ENCODE results near the gene SLC16A6.
"Not testable (repeated sequence)": the region's sequence is repeated elsewhere in the genome, so short reads cannot be mapped to it uniquely, and the experiment has no call there.

Gene SLC16A6

DNA sequence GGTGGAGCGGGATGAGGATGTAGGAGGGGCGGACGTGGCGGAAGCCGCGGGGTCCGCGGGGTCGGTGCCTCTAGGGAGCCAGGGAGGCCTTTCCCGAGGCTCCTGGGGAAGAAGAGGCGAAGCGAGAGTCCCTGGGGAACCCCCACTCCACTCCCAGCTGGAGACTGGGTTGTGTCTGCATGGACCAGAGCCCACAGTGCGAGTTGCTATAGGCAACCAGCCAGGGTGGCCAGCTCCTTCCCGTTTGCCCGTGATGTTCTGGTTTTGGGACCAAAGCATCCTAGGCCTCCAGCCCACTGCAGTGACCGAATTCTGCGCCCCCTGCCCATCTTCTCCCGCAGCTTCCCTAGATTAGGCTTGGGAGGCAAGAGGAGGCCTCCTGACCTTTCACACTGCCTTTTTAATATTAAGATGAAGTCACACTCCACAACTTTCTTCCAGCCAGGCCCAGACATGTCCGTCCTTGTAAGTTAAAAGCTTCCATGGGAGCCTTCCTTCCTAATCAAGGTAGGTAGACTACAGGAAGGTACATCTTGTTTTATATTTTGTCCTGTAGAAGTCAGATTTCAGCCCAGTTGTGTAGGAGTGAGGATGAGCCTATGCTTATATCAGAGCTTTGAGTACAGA, 42.6 kb downstream of the SLC16A6 start:
- no peak overlapping the region for H3K27ac ChIP-seq (ENCODE audit: low read length)
- no peaks in the 10 kb centered on the region for H3K27me3 ChIP-seq (ENCODE audit: control insufficient read depth, insufficient read depth, low read length)
- peak overlapping the region; percentile 92 for H3K4me3 ChIP-seq (ENCODE audit: low read length)
- no peaks in the 10 kb centered on the region for H3K9me3 ChIP-seq (ENCODE audit: control insufficient read depth, insufficient read depth, low read length)
- H3K36me3 ChIP-seq (ENCODE audit: control insufficient read depth, insufficient read depth, low read length): no peaks in the 10 kb centered on the region
- no CpG with 5 or more reads among the region's 19 CpGs for WGBS (ENCODE audit: insufficient coverage, insufficient read length)
- no peaks in the 10 kb centered on the region for H3K4me1 ChIP-seq (ENCODE audit: control insufficient read depth, insufficient read depth, low read length)
- DNase-seq (ENCODE audit: low read depth, low spot score): no peak

GRCh38 chr17:68247445-68248198, 43.3 kb downstream of the SLC16A6 start, which contains the start of gene AMZ2:
AMZ2 (plus strand) TSS chr17:68248043; CDS start chr17:68250188, 2,145 bp downstream.
- peak; percentile 81 for DNase-seq (ENCODE audit: low read depth, low spot score)
- H3K4me3 ChIP-seq (ENCODE audit: low read length): peak within 1 kb of the TSS; percentile 92
- H3K27me3 ChIP-seq (ENCODE audit: control insufficient read depth, insufficient read depth, low read length): no peaks in the 10 kb centered on the region
- no CpG with 5 or more reads among the region's 97 CpGs for WGBS (ENCODE audit: insufficient coverage, insufficient read length)
- no peaks in the 10 kb centered on the region for H3K4me1 ChIP-seq (ENCODE audit: control insufficient read depth, insufficient read depth, low read length)
- no peak within 1 kb of the TSS for H3K27ac ChIP-seq (ENCODE audit: low read length)
- no peaks in the 10 kb centered on the region for H3K9me3 ChIP-seq (ENCODE audit: control insufficient read depth, insufficient read depth, low read length)
- no peaks in the 10 kb centered on the region for H3K36me3 ChIP-seq (ENCODE audit: control insufficient read depth, insufficient read depth, low read length)

GRCh38 chr17:68246271-68247028, 44.5 kb downstream of the SLC16A6 start:
- DNase-seq (ENCODE audit: low read depth, low spot score): no peak
- no peaks in the 10 kb centered on the region for H3K9me3 ChIP-seq (ENCODE audit: control insufficient read depth, insufficient read depth, low read length)
- WGBS (ENCODE audit: insufficient coverage, insufficient read length): no CpG with 5 or more reads among the region's 24 CpGs
- no peaks in the 10 kb centered on the region for H3K4me1 ChIP-seq (ENCODE audit: control insufficient read depth, insufficient read depth, low read length)
- no peak overlapping the region for H3K4me3 ChIP-seq (ENCODE audit: low read length)
- H3K27me3 ChIP-seq (ENCODE audit: control insufficient read depth, insufficient read depth, low read length): no peaks in the 10 kb centered on the region
- H3K36me3 ChIP-seq (ENCODE audit: control insufficient read depth, insufficient read depth, low read length): no peaks in the 10 kb centered on the region
- no peak overlapping the region for H3K27ac ChIP-seq (ENCODE audit: low read length)

DNA sequence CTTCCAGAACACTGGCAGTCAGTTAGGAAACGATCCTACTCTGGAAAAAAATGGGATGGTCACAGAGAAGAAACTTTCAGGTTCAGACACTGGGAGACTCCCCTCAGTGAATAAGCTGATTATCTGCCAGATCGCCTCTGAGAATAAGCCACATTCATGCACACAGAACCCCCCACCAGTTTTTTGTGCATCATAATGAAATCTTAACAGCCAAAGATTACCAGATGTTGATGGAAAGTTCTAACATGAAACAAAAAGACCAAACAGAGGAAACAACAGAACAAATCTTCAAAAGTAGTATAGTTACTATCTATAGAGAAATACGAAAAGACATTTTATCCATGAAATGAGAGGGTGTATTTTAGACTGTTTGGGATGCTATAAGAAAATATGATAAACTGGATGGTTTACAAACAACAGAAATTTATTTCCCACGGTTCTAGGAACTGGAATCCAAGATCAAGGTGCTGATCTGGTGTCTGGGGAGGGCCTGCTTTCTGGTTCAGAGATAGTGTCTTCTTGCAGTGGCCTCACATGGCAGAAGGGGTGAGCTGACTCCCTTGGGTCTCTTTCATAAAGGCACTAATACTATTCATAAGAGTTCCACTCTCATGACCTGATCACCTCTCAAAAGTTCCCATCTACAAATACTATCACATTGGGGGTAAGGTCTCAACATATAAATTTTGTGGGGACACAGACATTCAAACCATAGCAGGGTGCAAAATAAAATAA, 51.1 kb downstream of the SLC16A6 start:
- no peaks in the 10 kb centered on the region for H3K27me3 ChIP-seq (ENCODE audit: control insufficient read depth, insufficient read depth, low read length)
- no peak overlapping the region for H3K4me3 ChIP-seq (ENCODE audit: low read length)
- no CpG with 5 or more reads among the region's 4 CpGs for WGBS (ENCODE audit: insufficient coverage, insufficient read length)
- DNase-seq (ENCODE audit: low read depth, low spot score): no peak
- H3K27ac ChIP-seq (ENCODE audit: low read length): no peak overlapping the region
- no peaks in the 10 kb centered on the region for H3K36me3 ChIP-seq (ENCODE audit: control insufficient read depth, insufficient read depth, low read length)
- H3K9me3 ChIP-seq (ENCODE audit: control insufficient read depth, insufficient read depth, low read length): no peaks in the 10 kb centered on the region
- no peaks in the 10 kb centered on the region for H3K4me1 ChIP-seq (ENCODE audit: control insufficient read depth, insufficient read depth, low read length)

DNA sequence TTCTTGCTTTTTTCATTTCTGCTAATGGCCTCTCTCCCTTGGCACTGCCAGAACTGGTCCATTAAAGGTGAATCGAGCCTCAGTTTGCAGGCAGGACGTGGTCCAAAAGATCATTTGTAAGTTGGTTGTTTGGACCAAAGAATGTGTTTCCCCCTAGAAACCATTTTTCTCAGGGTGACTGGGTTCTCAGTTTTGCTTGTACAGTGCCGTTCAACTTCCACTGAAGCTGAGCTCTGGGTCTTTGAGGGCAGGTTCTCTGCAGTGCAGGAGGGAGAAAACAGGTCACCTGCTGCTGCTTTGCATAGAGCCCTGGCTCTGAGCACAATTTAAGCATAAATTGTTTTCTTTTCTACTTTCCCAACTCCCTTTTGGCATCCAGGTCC, 52.1 kb downstream of the SLC16A6 start:
- no CpG with 5 or more reads among the region's 3 CpGs for WGBS (ENCODE audit: insufficient coverage, insufficient read length)
- Histone ChIP-seq H3K9me3 (ENCODE audit: control insufficient read depth, insufficient read depth, low read length) (no peaks in the 10 kb centered on the region), H3K36me3 (ENCODE audit: control insufficient read depth, insufficient read depth, low read length) (no peaks in the 10 kb centered on the region), H3K4me1 (ENCODE audit: control insufficient read depth, insufficient read depth, low read length) (no peaks in the 10 kb centered on the region), H3K27ac (ENCODE audit: low read length) (no peak overlapping the region), H3K27me3 (ENCODE audit: control insufficient read depth, insufficient read depth, low read length) (no peaks in the 10 kb centered on the region), H3K4me3 (ENCODE audit: low read length) (no peak overlapping the region)
- no peak for DNase-seq (ENCODE audit: low read depth, low spot score)

- Histone ChIP-seq H3K4me3 (ENCODE audit: low read length) (no peak overlapping the region), H3K27me3 (ENCODE audit: control insufficient read depth, insufficient read depth, low read length) (no peaks in the 10 kb centered on the region), H3K4me1 (ENCODE audit: control insufficient read depth, insufficient read depth, low read length) (no peaks in the 10 kb centered on the region), H3K9me3 (ENCODE audit: control insufficient read depth, insufficient read depth, low read length) (no peaks in the 10 kb centered on the region), H3K27ac (ENCODE audit: low read length) (no peak overlapping the region), H3K36me3 (ENCODE audit: control insufficient read depth, insufficient read depth, low read length) (no peaks in the 10 kb centered on the region)
- no CpG with 5 or more reads among the region's 3 CpGs for WGBS (ENCODE audit: insufficient coverage, insufficient read length)
- DNase-seq (ENCODE audit: low read depth, low spot score): no peak
Observed at GRCh38 chr17:68238164-68238870, 52.6 kb downstream of the SLC16A6 start.

DNA sequence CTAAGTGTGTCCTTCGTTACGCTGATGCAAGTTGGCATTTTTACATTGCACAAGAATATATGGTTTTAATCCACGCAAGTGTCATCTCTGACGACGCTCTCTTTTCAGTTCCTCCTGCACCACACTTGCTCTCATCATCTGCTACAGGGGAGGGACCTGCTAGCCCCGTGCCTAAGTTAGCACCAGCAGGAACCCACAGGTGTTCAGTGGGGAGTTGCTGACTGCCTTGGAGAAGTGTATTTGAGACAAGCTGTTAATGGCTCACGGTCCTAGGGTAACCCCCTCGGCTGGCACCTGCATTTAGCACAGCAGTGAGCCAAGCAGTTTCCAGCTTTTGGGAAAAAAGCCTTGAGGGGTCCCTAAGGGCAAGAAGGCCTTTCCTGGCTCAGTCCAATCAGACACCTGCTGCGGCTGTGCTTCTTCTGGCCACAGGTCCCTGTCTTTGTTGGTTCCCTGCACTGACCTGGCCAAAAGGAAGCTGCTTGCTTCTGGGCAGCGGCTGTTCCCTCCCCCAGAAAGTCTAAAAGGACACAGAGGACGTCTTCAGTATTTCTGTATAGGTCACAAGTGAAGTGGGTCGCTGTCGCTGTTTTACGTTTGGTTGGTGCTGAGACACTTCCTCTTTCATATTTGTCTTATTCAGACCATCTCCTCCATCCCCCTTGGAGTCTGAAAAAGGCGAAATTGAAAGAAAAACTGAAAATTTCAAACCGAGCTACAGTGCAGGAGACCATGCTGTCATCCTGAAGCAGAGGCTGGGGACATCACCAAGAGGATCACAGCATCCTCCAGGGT, 53.4 kb downstream of the SLC16A6 start:
- H3K4me3 ChIP-seq (ENCODE audit: low read length); H3K36me3 ChIP-seq (ENCODE audit: control insufficient read depth, insufficient read depth, low read length); H3K4me1 ChIP-seq (ENCODE audit: control insufficient read depth, insufficient read depth, low read length); H3K27me3 ChIP-seq (ENCODE audit: control insufficient read depth, insufficient read depth, low read length); H3K27ac ChIP-seq (ENCODE audit: low read length); H3K9me3 ChIP-seq (ENCODE audit: control insufficient read depth, insufficient read depth, low read length); DNase-seq (ENCODE audit: low read depth, low spot score): not testable (repeated sequence)
- no CpG with 5 or more reads among the region's 16 CpGs for WGBS (ENCODE audit: insufficient coverage, insufficient read length)

GRCh38 chr17:68235336-68235791, 55.6 kb downstream of the SLC16A6 start:
- DNase-seq (ENCODE audit: low read depth, low spot score); H3K4me3 ChIP-seq (ENCODE audit: low read length); H3K27ac ChIP-seq (ENCODE audit: low read length); H3K4me1 ChIP-seq (ENCODE audit: control insufficient read depth, insufficient read depth, low read length); H3K9me3 ChIP-seq (ENCODE audit: control insufficient read depth, insufficient read depth, low read length); H3K36me3 ChIP-seq (ENCODE audit: control insufficient read depth, insufficient read depth, low read length); H3K27me3 ChIP-seq (ENCODE audit: control insufficient read depth, insufficient read depth, low read length): not testable (repeated sequence)
- whole genome bisulfite sequencing (ENCODE audit: insufficient coverage, insufficient read length): no CpG with 5 or more reads among the region's 11 CpGs

DNA sequence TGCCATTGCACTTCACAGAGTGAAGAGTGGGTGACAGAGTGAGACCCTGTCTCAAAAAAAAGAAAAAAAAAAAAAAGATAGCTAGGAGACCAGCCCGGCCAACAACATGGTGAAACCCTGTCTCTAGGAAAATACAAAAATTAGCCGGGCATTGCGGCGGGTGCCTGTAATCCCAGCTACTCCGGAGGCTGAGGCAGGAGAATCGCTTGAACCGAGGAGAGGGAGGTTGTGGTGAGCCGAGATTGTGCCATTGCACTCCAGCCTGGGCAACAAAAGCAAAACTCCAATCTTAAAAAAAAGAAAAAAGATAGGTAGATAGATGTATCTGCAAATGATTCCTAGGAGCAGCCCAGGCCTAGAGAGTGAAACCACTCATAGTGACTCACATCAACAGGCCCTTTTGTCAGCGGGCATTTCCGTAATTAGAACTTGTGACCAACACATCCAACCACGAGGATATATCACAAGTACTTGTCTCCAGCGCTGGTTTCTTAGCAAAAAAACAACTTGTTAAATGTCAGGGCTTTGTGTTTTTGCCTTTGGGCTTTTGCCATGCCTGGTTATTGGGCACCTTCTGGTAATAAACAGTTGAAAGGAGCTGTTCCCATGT, 56.1 kb downstream of the SLC16A6 start:
- not testable (repeated sequence) for H3K27ac ChIP-seq (ENCODE audit: low read length); H3K4me1 ChIP-seq (ENCODE audit: control insufficient read depth, insufficient read depth, low read length)
- WGBS (ENCODE audit: insufficient coverage, insufficient read length): no CpG with 5 or more reads among the region's 12 CpGs

More for the DNA sequence above, 56.1 kb downstream of the SLC16A6 start:
- DNase-seq (ENCODE audit: low read depth, low spot score); H3K36me3 ChIP-seq (ENCODE audit: control insufficient read depth, insufficient read depth, low read length); H3K9me3 ChIP-seq (ENCODE audit: control insufficient read depth, insufficient read depth, low read length); H3K4me3 ChIP-seq (ENCODE audit: low read length); H3K27me3 ChIP-seq (ENCODE audit: control insufficient read depth, insufficient read depth, low read length): not testable (repeated sequence)
